Dedifferentiated amniotic fluid mesenchymal stem cell (primary cell): ENCODE measurements around the gene SERPINF2.
"Not testable (repeated sequence)": the region's sequence is repeated elsewhere in the genome, so short reads cannot be mapped to it uniquely, and the experiment has no call there.

Experiments
- DNase-seq: peaks from one replicate; pipeline ENCODE4 v3.0.0-alpha.2; 2016; ENCODE audit errors: extremely low spot score

The SERPINF2 gene

GRCh38 chr17:1789936-1790335, 47.3 kb downstream of the SERPINF2 start:
- no peak for DNase-seq

- no peak for DNase-seq
These were observed 50.1 kb downstream of the SERPINF2 start for GRCh38 chr17:1792495-1793446.

- no peak for DNase-seq
These were observed 50.8 kb downstream of the SERPINF2 start for GRCh38 chr17:1793447-1793806.

DNA sequence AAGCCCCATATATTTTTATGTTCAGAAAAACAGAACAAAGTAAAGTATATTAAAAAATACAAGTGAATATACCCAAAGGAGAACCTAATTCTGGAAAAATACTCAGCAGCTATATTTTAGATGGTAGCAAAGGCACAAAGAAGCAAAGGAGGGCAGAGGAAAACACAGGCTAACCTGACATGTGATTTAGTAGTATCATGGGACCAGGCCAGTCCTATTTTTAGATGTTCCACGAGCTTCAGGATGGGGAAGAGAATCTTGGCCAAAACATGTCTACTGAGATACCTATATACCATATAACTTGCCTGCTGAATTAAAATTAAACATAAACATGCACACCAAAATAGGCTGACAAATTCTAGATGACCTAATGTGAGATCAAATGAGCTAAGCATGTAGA, 54.1 kb downstream of the SERPINF2 start:
- no peak for DNase-seq

GRCh38 chr17:1797323-1797722, 54.7 kb downstream of the SERPINF2 start:
- DNase-seq: no peak

DNA sequence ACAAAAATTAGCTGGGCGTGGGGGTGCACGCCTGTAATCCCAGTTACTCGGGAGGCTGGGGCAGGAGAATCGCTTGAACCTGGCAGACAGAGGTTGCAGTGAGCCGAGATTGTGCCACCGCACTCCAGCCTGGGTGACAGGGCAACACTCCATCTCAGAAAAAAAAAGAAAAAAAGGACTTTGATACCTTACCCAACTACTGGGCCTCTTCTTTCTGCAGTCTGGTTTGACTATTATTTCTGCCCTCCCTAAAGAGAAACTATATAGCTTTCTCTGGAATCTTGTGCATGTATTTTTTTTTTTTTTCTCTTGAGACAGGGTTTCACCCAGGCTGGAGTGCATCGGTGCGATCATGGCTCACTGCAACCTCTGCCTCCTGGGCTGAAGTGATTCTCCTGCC, 55.2 kb downstream of the SERPINF2 start:
- DNase-seq: not testable (repeated sequence)

GRCh38 chr17:1800240-1800639, 57.6 kb downstream of the SERPINF2 start:
- DNase-seq: no peak

- DNase-seq: no peak
These were observed 58.0 kb downstream of the SERPINF2 start for GRCh38 chr17:1800712-1801111.

DNA sequence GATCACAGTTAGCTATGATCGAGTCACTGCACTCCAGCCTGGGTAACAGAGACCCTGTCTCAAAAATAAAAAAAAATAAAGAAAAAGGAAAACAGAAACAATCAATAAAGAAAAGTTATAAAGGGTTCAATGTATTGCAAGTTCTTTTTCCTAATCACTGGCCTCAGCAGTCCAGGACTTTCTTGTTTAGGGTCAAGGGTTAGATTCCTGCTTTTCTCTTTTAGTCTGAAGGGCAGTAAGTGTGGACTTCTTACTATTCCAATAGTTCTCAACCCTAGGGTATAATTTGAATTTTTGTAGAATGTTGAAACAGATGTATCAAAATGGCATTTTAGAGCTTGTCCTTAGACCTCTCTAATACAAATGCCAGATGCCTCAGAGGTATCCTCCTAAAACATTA, 59.8 kb downstream of the SERPINF2 start:
- no peak for DNase-seq

- DNase-seq: no peak
These were observed 60.6 kb downstream of the SERPINF2 start for GRCh38 chr17:1803280-1803679.
